ENCODE measurements around the gene BTC. TPM values are rescaled to one million over a fixed set of nuclear protein-coding genes. Genes with fewer than 3 reads are reported as not detected.

BTC gene
- total RNA-seq (2014; rRNA removed) (7.5 and 12.8 TPM in 2 replicates), Bru-seq, nascent RNA (percentile 58 among the genes with signal in this experiment), BruChase-seq, experiment 1, labeled RNA remaining after a 6-hour chase (percentile 46 among the genes with signal in this experiment), BruChase-seq, experiment 2, labeled RNA remaining after a 2-hour chase (percentile 46 among the genes with signal in this experiment)
- long read RNA-seq, transcript BTC-201 (6 exons, 2,816 nt) = major isoform, 9 of 32 reads
- long read RNA-seq, partial matches to known transcripts = 6 of 32 reads
- long read RNA-seq, other reads (novel, unspliced or antisense) = 17 of 32 reads

- peak within 1 kb of the TSS; percentile 86 for H3K4me3 ChIP-seq (ENCODE audit: low read length)
- no peaks in the 10 kb centered on the region for H3K79me2 ChIP-seq (ENCODE audit: low read length)
- POLR2A ChIA-PET (ENCODE audit: unreplicated experiment) = interaction anchor here (0.6 kb wide), 1 partner anchor 423 kb away, joined by 5 read pairs; no protein-coding TSS in a partner anchor
- no peaks in the 10 kb centered on the region for H3K9me2 ChIP-seq (replicated peaks; ENCODE audit: low read length)
- CTCF ChIA-PET = interaction anchor here (0.5 to 0.6 kb wide), 3 partner anchors 171 to 850 kb away, joined by 4 to 6 read pairs (median 5); no protein-coding TSS in a partner anchor
- H3K27me3 ChIP-seq (ENCODE audit: low read length) = no peaks in the 10 kb centered on the region
- H3K9me3 ChIP-seq (ENCODE audit: low read length) = no peaks in the 10 kb centered on the region
- H3F3A ChIP-seq (ENCODE audit: low read length, unreplicated experiment) = no peaks in the 10 kb centered on the region
- BruUV-seq (replicated peaks) = no TSS peak
- TF ChIP-seq CTCF (conservative IDR thresholded peaks at IDR 0.05; ENCODE audit: low read depth, low read length) (peak; percentile 62), EZH2phosphoT487 (IDR thresholded peaks at IDR 0.05; ENCODE audit: borderline replicate concordance, low read length) (no peak)
- DNase-seq (peak; percentile 71), ATAC-seq (peak; percentile 90)
- H2AFZ ChIP-seq (ENCODE audit: low read length) = peak within 1 kb of the TSS; percentile 91
- H3K36me3 ChIP-seq (ENCODE audit: low read depth, low read length) = no peaks in the 10 kb centered on the region
- intact Hi-C loops (cut with micrococcal nuclease) = loop anchor here (1.0 to 2.0 kb wide), 2 partner anchors 119 to 260 kb away; no protein-coding TSS in a partner anchor
- H4K20me1 ChIP-seq (ENCODE audit: low read length) = no peaks in the 10 kb centered on the region
- H3K9ac ChIP-seq (ENCODE audit: low read length) = peak within 1 kb of the TSS; percentile 93
- H3K27ac ChIP-seq (ENCODE audit: low read length) = peak within 1 kb of the TSS; percentile 72
- peak within 1 kb of the TSS; percentile 82 for H3K4me2 ChIP-seq (ENCODE audit: low read length)
- peaks cover 18% of the 10 kb centered on the region; the same call in 1 of the 2 replicates for H3K4me1 ChIP-seq (ENCODE audit: insufficient read depth, low read length)
Measured at GRCh38 chr4:74794382-74795010, at the start of gene BTC. BTC (minus strand) TSS chr4:74794523; CDS start chr4:74794325, 198 bp downstream.

DNA sequence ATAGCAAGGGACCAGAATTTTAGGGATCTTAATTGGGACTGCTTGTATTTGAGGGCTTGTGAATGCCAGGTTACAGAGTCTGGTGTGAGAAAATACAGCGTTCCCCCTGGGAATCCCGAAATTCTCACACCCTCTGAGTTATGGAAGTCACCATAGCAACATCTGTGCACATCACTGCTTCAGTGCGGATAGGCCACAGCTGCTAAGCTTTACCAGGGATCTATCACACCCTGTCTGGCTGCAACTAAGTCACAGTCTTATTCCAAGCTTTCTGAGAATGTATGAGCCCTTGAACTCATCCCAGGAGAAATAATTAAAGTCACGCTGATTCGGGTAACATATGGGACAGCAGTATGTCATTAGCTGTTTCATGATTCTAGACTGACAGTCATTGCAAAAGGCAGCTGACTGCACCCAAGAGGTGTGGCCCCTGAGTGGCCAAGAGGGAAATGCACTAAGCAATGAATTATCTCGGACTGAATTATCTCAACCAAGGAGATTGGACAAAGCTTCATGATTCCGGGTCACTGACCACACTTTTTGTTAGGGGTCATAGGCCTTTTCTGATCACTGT lies 46.7 kb upstream of the BTC start:
- no TSS peak for BruUV-seq (replicated peaks)
- Histone ChIP-seq H3K27ac (ENCODE audit: low read length) (no peak overlapping the region), H3K27me3 (ENCODE audit: low read length) (no peaks in the 10 kb centered on the region), H3K4me2 (ENCODE audit: low read length) (no peak overlapping the region), H3K4me3 (ENCODE audit: low read length) (no peak overlapping the region), H3K4me1 (ENCODE audit: insufficient read depth, low read length) (peaks cover 10% of the 10 kb centered on the region), H3F3A (ENCODE audit: low read length, unreplicated experiment) (no peaks in the 10 kb centered on the region), H3K79me2 (ENCODE audit: low read length) (no peaks in the 10 kb centered on the region), H3K9me2 (replicated peaks; ENCODE audit: low read length) (no peaks in the 10 kb centered on the region), H4K20me1 (ENCODE audit: low read length) (no peaks in the 10 kb centered on the region), H3K9me3 (ENCODE audit: low read length) (no peaks in the 10 kb centered on the region), H3K9ac (ENCODE audit: low read length) (no peak overlapping the region), H2AFZ (ENCODE audit: low read length) (no peak overlapping the region), H3K36me3 (ENCODE audit: low read depth, low read length) (no peaks in the 10 kb centered on the region)
- ChIA-PET CTCF (no interaction called here), POLR2A (ENCODE audit: unreplicated experiment) (no interaction called here)
- intact Hi-C loops (cut with micrococcal nuclease) = no loop called here
- DNase-seq (no peak), ATAC-seq (no peak)
- TF ChIP-seq EZH2phosphoT487 (IDR thresholded peaks at IDR 0.05; ENCODE audit: borderline replicate concordance, low read length) (no peak), CTCF (conservative IDR thresholded peaks at IDR 0.05; ENCODE audit: low read depth, low read length) (no peak)

All from PC-3 (cell line).